ENCODE data around the gene HPS3. TPM values are rescaled to one million over a fixed set of nuclear protein-coding genes. Genes with fewer than 3 reads are reported as not detected.

Gene HPS3
- total RNA-seq, 2 experiments from 2014 or later, result 16.4 to 18.2 TPM

GRCh38 chr3:149101641-149102040 is 27.8 kb upstream of the HPS3 start:
- no peak overlapping the region for H3K27ac Mint-ChIP-seq
- no peak for TF ChIP-seq CTCF (IDR thresholded peaks at IDR 0.05)
- H3K4me1 Mint-ChIP-seq (ENCODE audit: low read depth), result no peaks in the 10 kb centered on the region
- no peak for DNase-seq
- H3K27me3 Mint-ChIP-seq, result no peaks in the 10 kb centered on the region
- peaks cover 5% of the 10 kb centered on the region for H3K9me3 Mint-ChIP-seq
- ATAC-seq, result no peak
- no peak overlapping the region for H3K4me3 Mint-ChIP-seq
- POLR2A ChIA-PET, result no interaction called here
- CTCF ChIA-PET, result no interaction called here
- H3K36me3 Mint-ChIP-seq (ENCODE audit: low read depth), result no peaks in the 10 kb centered on the region
- intact Hi-C loops (cut with micrococcal nuclease), result no loop called here

GRCh38 chr3:149104484-149104883 is 25.0 kb upstream of the HPS3 start:
- ATAC-seq, result no peak
- intact Hi-C loops (cut with micrococcal nuclease), result no loop called here
- TF ChIP-seq CTCF (IDR thresholded peaks at IDR 0.05), result no peak
- Mint-ChIP-seq H3K4me3 (no peak overlapping the region), H3K27me3 (no peaks in the 10 kb centered on the region), H3K4me1 (ENCODE audit: low read depth) (no peaks in the 10 kb centered on the region), H3K9me3 (peaks cover 5% of the 10 kb centered on the region), H3K36me3 (ENCODE audit: low read depth) (no peaks in the 10 kb centered on the region), H3K27ac (no peak overlapping the region)
- no peak for DNase-seq
- CTCF ChIA-PET, result no interaction called here
- POLR2A ChIA-PET, result no interaction called here

GRCh38 chr3:149114458-149114857 is 15.0 kb upstream of the HPS3 start:
- DNase-seq, result no peak
- Mint-ChIP-seq H3K4me1 (ENCODE audit: low read depth) (no peaks in the 10 kb centered on the region), H3K27me3 (no peaks in the 10 kb centered on the region), H3K36me3 (ENCODE audit: low read depth) (no peaks in the 10 kb centered on the region), H3K4me3 (no peak overlapping the region), H3K9me3 (peaks cover 5% of the 10 kb centered on the region), H3K27ac (no peak overlapping the region)
- no peak for ATAC-seq
- intact Hi-C loops (cut with micrococcal nuclease), result loop anchor here (10.0 kb wide), 1 partner anchor 160 kb away; no protein-coding TSS in a partner anchor
- CTCF ChIA-PET, result no interaction called here
- no peak for TF ChIP-seq CTCF (IDR thresholded peaks at IDR 0.05)
- POLR2A ChIA-PET, result no interaction called here

GRCh38 chr3:149115114-149115513 is 14.3 kb upstream of the HPS3 start:
- TF ChIP-seq CTCF (IDR thresholded peaks at IDR 0.05), result no peak
- H3K36me3 Mint-ChIP-seq (ENCODE audit: low read depth), result no peaks in the 10 kb centered on the region
- H3K9me3 Mint-ChIP-seq, result peaks cover 1% of the 10 kb centered on the region
- H3K4me3 Mint-ChIP-seq, result no peak overlapping the region
- H3K27me3 Mint-ChIP-seq, result no peaks in the 10 kb centered on the region
- no peak overlapping the region for H3K27ac Mint-ChIP-seq
- ChIA-PET POLR2A (no interaction called here), CTCF (no interaction called here)
- intact Hi-C loops (cut with micrococcal nuclease), result loop anchor here (10.0 kb wide), 1 partner anchor 160 kb away; no protein-coding TSS in a partner anchor
- DNase-seq (no peak), ATAC-seq (no peak)
- no peaks in the 10 kb centered on the region for H3K4me1 Mint-ChIP-seq (ENCODE audit: low read depth)

GRCh38 chr3:149118724-149119123 is 10.7 kb upstream of the HPS3 start:
- intact Hi-C loops (cut with micrococcal nuclease), result loop anchor here (10.0 kb wide), 1 partner anchor 164 kb away; no protein-coding TSS in a partner anchor
- Mint-ChIP-seq H3K27ac (no peak overlapping the region), H3K4me1 (ENCODE audit: low read depth) (no peaks in the 10 kb centered on the region), H3K9me3 (no peaks in the 10 kb centered on the region), H3K27me3 (no peaks in the 10 kb centered on the region), H3K36me3 (ENCODE audit: low read depth) (no peaks in the 10 kb centered on the region), H3K4me3 (no peak overlapping the region)
- no peak for TF ChIP-seq CTCF (IDR thresholded peaks at IDR 0.05)
- ChIA-PET POLR2A (no interaction called here), CTCF (interaction anchor here (0.7 to 8.0 kb wide), 4 partner anchors 123 to 163 kb away, joined by 3 to 124 read pairs (median 34); no protein-coding TSS in a partner anchor)
- no peak for ATAC-seq
- DNase-seq, result no peak
